Hindlimb muscle (tissue), 1 donor: ENCODE results near the gene SLC30A7. TPM values are rescaled to one million over a fixed set of nuclear protein-coding genes. Genes with fewer than 3 reads are reported as not detected.

Experiments
- DNase-seq: peaks from one replicate; pipeline ENCODE4 v3.0.0-alpha.2; 2013
- polyA plus RNA-seq: library from polyadenylated mRNA; unstranded; fragments of 120-200 nt; gene quantifications from one replicate; pipeline ENCODE4 v1.2.1, GENCODE V29; 2013; ENCODE audit not compliant: insufficient read length

The SLC30A7 gene
- polyA plus RNA-seq, 1 donor = 8.8 TPM

DNA sequence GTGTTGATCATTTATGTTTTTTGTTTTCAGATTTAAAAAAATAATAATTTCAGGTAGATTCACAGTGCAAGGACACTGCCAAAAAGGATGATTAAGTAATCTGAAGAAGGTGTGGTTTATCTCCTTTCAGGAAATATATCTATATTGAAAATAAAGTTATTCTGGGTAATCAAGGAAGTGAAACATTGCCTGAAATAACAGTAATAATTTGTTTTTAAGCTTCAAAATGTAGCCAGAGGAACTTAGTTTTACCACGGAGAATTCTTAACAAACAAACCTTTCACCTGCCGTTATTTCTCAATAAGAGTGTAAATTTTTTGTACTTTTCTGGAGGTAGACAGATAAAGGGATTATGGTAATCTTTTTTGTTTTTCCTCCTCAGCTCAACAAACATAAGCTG lies 132.6 kb downstream of the SLC30A7 start:
- no peak for DNase-seq

DNA sequence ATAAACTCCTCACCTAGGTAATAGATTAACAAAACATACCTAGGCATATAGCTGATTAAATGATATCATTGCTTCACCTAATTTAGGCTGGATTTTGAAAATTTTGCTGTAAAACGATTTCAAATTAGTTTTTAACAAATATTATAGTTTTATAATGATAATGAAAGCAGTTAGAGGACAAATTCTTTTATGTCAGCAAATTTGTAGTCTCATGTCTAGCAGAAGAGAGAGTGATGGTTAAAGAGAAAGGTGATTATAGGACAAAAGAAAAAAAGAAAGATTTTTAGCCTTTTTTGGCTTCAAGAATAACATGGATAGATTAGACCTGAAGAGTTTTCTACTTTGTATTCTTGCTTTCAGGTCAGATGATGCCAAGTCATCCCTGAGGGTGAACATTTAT lies 133.3 kb downstream of the SLC30A7 start:
- DNase-seq = no peak

DNA sequence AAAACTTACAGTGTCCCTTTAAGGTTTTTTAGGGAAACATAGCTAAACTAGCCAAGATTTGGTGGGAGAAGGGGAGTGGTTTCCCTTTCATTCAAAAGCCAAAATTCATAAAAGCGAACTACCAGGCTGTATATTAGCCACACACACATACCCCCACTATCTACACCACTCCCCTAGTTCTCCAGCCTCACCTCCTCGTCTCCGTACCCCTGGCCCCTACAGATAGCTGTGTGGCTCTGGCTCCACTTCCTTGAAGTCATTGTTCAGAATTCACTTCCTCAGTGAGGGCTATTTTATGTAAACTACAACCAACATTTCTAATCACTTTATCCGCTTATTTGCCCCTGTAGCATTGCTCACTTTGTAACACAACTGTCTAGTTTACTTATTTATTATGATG lies 135.0 kb downstream of the SLC30A7 start:
- no peak for DNase-seq

Other genes with a start within 250 kb of the SLC30A7 start
- gene VCAM1, start 176.3 kb upstream of the SLC30A7 start, polyA plus RNA-seq = 14.8 TPM
- 25.1 TPM for gene EXTL2, start 1.2 kb upstream of the SLC30A7 start, polyA plus RNA-seq
- gene DPH5, start 129.7 kb downstream of the SLC30A7 start, polyA plus RNA-seq = 50.9 TPM